Activated naive CD8-positive, alpha-beta T cell (primary cell): ENCODE results near the gene EMC8.
"Not testable (repeated sequence)": the region's sequence is repeated elsewhere in the genome, so short reads cannot be mapped to it uniquely, and the experiment has no call there.

Experiments
- H3K27ac Mint-ChIP-seq: one replicate; pipeline ENCODE4 v1.8.0; 2021; ENCODE audit warnings: mixed read lengths
- H3K27me3 Mint-ChIP-seq: one replicate; pipeline ENCODE4 v1.8.0; 2021; ENCODE audit warnings: mixed read lengths
- H3K36me3 Mint-ChIP-seq: one replicate; pipeline ENCODE4 v1.8.0; 2021; ENCODE audit warnings: mixed read lengths
- H3K4me1 Mint-ChIP-seq: one replicate; pipeline ENCODE4 v1.8.0; 2021; ENCODE audit warnings: low read depth, mixed read lengths
- H3K4me3 Mint-ChIP-seq: one replicate; pipeline ENCODE4 v1.8.0; 2021; ENCODE audit warnings: mild to moderate bottlenecking, mixed read lengths
- H3K9me3 Mint-ChIP-seq: one replicate; pipeline ENCODE4 v1.8.0; 2021; ENCODE audit warnings: low read depth, mixed read lengths

EMC8 gene

GRCh38 chr16:85826686-85827247 is 27.4 kb upstream of the EMC8 start:
- no peak overlapping the region for H3K27ac Mint-ChIP-seq
- no peaks in the 10 kb centered on the region for H3K9me3 Mint-ChIP-seq
- no peak overlapping the region for H3K4me3 Mint-ChIP-seq
- H3K4me1 Mint-ChIP-seq: peaks cover 11% of the 10 kb centered on the region
- peaks cover 9% of the 10 kb centered on the region for H3K27me3 Mint-ChIP-seq
- H3K36me3 Mint-ChIP-seq: no peaks in the 10 kb centered on the region

- no peak overlapping the region for H3K4me3 Mint-ChIP-seq
- H3K4me1 Mint-ChIP-seq: peaks cover 14% of the 10 kb centered on the region
- H3K36me3 Mint-ChIP-seq: no peaks in the 10 kb centered on the region
- no peaks in the 10 kb centered on the region for H3K9me3 Mint-ChIP-seq
- no peaks in the 10 kb centered on the region for H3K27me3 Mint-ChIP-seq
- no peak overlapping the region for H3K27ac Mint-ChIP-seq
Measured at GRCh38 chr16:85825326-85825725, 26.0 kb upstream of the EMC8 start.

- Mint-ChIP-seq H3K27me3 (no peaks in the 10 kb centered on the region), H3K4me1 (peaks cover 12% of the 10 kb centered on the region), H3K4me3 (no peak overlapping the region), H3K27ac (no peak overlapping the region), H3K9me3 (no peaks in the 10 kb centered on the region), H3K36me3 (no peaks in the 10 kb centered on the region)
Measured at GRCh38 chr16:85824161-85825135, 25.1 kb upstream of the EMC8 start.

GRCh38 chr16:85823328-85823920 is 24.1 kb upstream of the EMC8 start:
- Mint-ChIP-seq H3K9me3 (no peaks in the 10 kb centered on the region), H3K27me3 (no peaks in the 10 kb centered on the region)

GRCh38 chr16:85822145-85822544 is 22.8 kb upstream of the EMC8 start:
- no peaks in the 10 kb centered on the region for H3K36me3 Mint-ChIP-seq
- no peaks in the 10 kb centered on the region for H3K9me3 Mint-ChIP-seq
- H3K27ac Mint-ChIP-seq: no peak overlapping the region
- H3K4me1 Mint-ChIP-seq: peaks cover 7% of the 10 kb centered on the region
- no peaks in the 10 kb centered on the region for H3K27me3 Mint-ChIP-seq
- no peak overlapping the region for H3K4me3 Mint-ChIP-seq

More at GRCh38 chr16:85823328-85823920, 24.1 kb upstream of the EMC8 start:
- H3K27ac Mint-ChIP-seq: no peak overlapping the region
- H3K4me1 Mint-ChIP-seq: peaks cover 7% of the 10 kb centered on the region
- H3K4me3 Mint-ChIP-seq: no peak overlapping the region
- no peaks in the 10 kb centered on the region for H3K36me3 Mint-ChIP-seq

- Mint-ChIP-seq H3K27ac (no peak overlapping the region), H3K9me3 (no peaks in the 10 kb centered on the region), H3K36me3 (no peaks in the 10 kb centered on the region), H3K4me3 (no peak overlapping the region), H3K4me1 (peaks cover 7% of the 10 kb centered on the region), H3K27me3 (no peaks in the 10 kb centered on the region)
Measured at GRCh38 chr16:85821390-85822135, 22.2 kb upstream of the EMC8 start.

- Mint-ChIP-seq H3K36me3 (no peaks in the 10 kb centered on the region), H3K4me1 (peaks cover 7% of the 10 kb centered on the region), H3K9me3 (no peaks in the 10 kb centered on the region), H3K27me3 (no peaks in the 10 kb centered on the region), H3K4me3 (no peak overlapping the region), H3K27ac (no peak overlapping the region)
Measured at GRCh38 chr16:85820604-85821372, 21.4 kb upstream of the EMC8 start.

- Mint-ChIP-seq H3K9me3 (no peaks in the 10 kb centered on the region), H3K4me1 (peaks cover 7% of the 10 kb centered on the region), H3K27ac (no peak overlapping the region), H3K4me3 (no peak overlapping the region), H3K27me3 (no peaks in the 10 kb centered on the region), H3K36me3 (no peaks in the 10 kb centered on the region)
Measured at GRCh38 chr16:85819771-85820170, 20.4 kb upstream of the EMC8 start.

GRCh38 chr16:85819245-85819644 is 19.9 kb upstream of the EMC8 start:
- Mint-ChIP-seq H3K27me3 (no peaks in the 10 kb centered on the region), H3K4me3 (no peak overlapping the region), H3K9me3 (no peaks in the 10 kb centered on the region), H3K4me1 (peaks cover 7% of the 10 kb centered on the region), H3K36me3 (no peaks in the 10 kb centered on the region), H3K27ac (peak overlapping the region; percentile 19)

- H3K9me3 Mint-ChIP-seq, H3K27ac Mint-ChIP-seq, H3K4me1 Mint-ChIP-seq, H3K4me3 Mint-ChIP-seq, H3K36me3 Mint-ChIP-seq, H3K27me3 Mint-ChIP-seq: not testable (repeated sequence)
Measured at GRCh38 chr16:85817195-85817594, 17.9 kb upstream of the EMC8 start.

- peaks cover 4% of the 10 kb centered on the region for H3K4me1 Mint-ChIP-seq
- no peaks in the 10 kb centered on the region for H3K9me3 Mint-ChIP-seq
- no peak overlapping the region for H3K4me3 Mint-ChIP-seq
- H3K27me3 Mint-ChIP-seq: no peaks in the 10 kb centered on the region
- H3K36me3 Mint-ChIP-seq: no peaks in the 10 kb centered on the region
- H3K27ac Mint-ChIP-seq: no peak overlapping the region
Measured at GRCh38 chr16:85816159-85816558, 16.8 kb upstream of the EMC8 start.

- no peaks in the 10 kb centered on the region for H3K9me3 Mint-ChIP-seq
- no peaks in the 10 kb centered on the region for H3K27me3 Mint-ChIP-seq
- no peaks in the 10 kb centered on the region for H3K4me1 Mint-ChIP-seq
- no peak overlapping the region for H3K27ac Mint-ChIP-seq
- no peaks in the 10 kb centered on the region for H3K36me3 Mint-ChIP-seq
- H3K4me3 Mint-ChIP-seq: no peak overlapping the region
Measured at GRCh38 chr16:85812811-85813700, 13.7 kb upstream of the EMC8 start.

GRCh38 chr16:85812031-85812807 is 12.9 kb upstream of the EMC8 start:
- no peaks in the 10 kb centered on the region for H3K9me3 Mint-ChIP-seq
- H3K36me3 Mint-ChIP-seq: no peaks in the 10 kb centered on the region

More at GRCh38 chr16:85812031-85812807, 12.9 kb upstream of the EMC8 start:
- H3K27ac Mint-ChIP-seq: no peak overlapping the region
- no peak overlapping the region for H3K4me3 Mint-ChIP-seq
- no peaks in the 10 kb centered on the region for H3K4me1 Mint-ChIP-seq
- H3K27me3 Mint-ChIP-seq: no peaks in the 10 kb centered on the region
